ENCODE data around the gene CEP295NL.
"Not testable (repeated sequence)": the region's sequence is repeated elsewhere in the genome, so short reads cannot be mapped to it uniquely, and the experiment has no call there.

CEP295NL gene

GRCh38 chr17:78878261-78878660 is 24.7 kb downstream of the CEP295NL start:
- Histone ChIP-seq H3K27me3 (ENCODE audit: control insufficient read depth, insufficient read depth, low read length) (no peaks in the 10 kb centered on the region), H3K36me3 (ENCODE audit: control insufficient read depth, insufficient read depth, low read length) (no peaks in the 10 kb centered on the region), H3K4me3 (ENCODE audit: low read depth, low read length) (no peak overlapping the region), H3K9me3 (ENCODE audit: control insufficient read depth, low read length) (no peaks in the 10 kb centered on the region), H3K4me1 (peaks cover 24% of the 10 kb centered on the region), H2AFZ (no peak overlapping the region), H3K4me2 (ENCODE audit: low read length) (no peak overlapping the region), H3K79me2 (no peaks in the 10 kb centered on the region), H3K9ac (no peak overlapping the region), H3K27ac (no peak overlapping the region)
- no peak for TF ChIP-seq CTCF (IDR thresholded peaks at IDR 0.05)

GRCh38 chr17:78876954-78877517 is 26.0 kb downstream of the CEP295NL start:
- not testable (repeated sequence) for H3K9me3 ChIP-seq (ENCODE audit: control insufficient read depth, low read length); H3K27me3 ChIP-seq (ENCODE audit: control insufficient read depth, insufficient read depth, low read length); H3K36me3 ChIP-seq (ENCODE audit: control insufficient read depth, insufficient read depth, low read length); H3K9ac ChIP-seq; H2AFZ ChIP-seq; H3K4me2 ChIP-seq (ENCODE audit: low read length); H3K79me2 ChIP-seq; H3K4me3 ChIP-seq (ENCODE audit: low read depth, low read length); H3K27ac ChIP-seq
- H3K4me1 ChIP-seq, result peaks cover 20% of the 10 kb centered on the region

DNA sequence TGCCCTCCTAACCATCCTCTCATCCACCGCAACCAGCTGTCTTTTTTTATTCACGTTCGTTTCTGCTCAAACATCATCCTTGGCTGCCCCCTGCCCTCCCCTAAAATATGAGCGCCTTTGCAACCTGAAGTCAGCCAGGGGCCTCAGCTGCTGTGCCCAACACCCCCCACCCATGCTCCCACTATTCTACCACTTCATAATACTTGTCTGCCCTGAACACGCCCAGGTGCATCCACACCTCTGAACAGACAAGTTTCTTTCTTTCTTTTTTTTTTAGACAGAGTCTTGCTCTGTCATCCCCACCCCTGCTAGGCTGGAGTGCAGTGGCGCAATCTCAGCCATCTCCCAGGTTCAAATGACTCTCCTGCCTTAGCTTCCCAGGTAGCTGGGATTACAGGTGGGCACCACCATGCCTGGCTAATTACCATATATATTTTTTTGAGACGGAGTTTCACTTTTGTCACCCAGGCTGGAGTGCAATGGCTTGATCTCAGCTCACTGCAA is 26.9 kb downstream of the CEP295NL start:
- Histone ChIP-seq H3K79me2 (no peaks in the 10 kb centered on the region), H3K4me3 (ENCODE audit: low read depth, low read length) (no peak overlapping the region), H3K27ac (no peak overlapping the region), H3K9me3 (ENCODE audit: control insufficient read depth, low read length) (no peaks in the 10 kb centered on the region), H3K4me2 (ENCODE audit: low read length) (no peak overlapping the region), H3K9ac (no peak overlapping the region), H3K4me1 (peaks cover 20% of the 10 kb centered on the region), H3K36me3 (ENCODE audit: control insufficient read depth, insufficient read depth, low read length) (no peaks in the 10 kb centered on the region), H3K27me3 (ENCODE audit: control insufficient read depth, insufficient read depth, low read length) (no peaks in the 10 kb centered on the region), H2AFZ (no peak overlapping the region)
- no peak for TF ChIP-seq CTCF (IDR thresholded peaks at IDR 0.05)

DNA sequence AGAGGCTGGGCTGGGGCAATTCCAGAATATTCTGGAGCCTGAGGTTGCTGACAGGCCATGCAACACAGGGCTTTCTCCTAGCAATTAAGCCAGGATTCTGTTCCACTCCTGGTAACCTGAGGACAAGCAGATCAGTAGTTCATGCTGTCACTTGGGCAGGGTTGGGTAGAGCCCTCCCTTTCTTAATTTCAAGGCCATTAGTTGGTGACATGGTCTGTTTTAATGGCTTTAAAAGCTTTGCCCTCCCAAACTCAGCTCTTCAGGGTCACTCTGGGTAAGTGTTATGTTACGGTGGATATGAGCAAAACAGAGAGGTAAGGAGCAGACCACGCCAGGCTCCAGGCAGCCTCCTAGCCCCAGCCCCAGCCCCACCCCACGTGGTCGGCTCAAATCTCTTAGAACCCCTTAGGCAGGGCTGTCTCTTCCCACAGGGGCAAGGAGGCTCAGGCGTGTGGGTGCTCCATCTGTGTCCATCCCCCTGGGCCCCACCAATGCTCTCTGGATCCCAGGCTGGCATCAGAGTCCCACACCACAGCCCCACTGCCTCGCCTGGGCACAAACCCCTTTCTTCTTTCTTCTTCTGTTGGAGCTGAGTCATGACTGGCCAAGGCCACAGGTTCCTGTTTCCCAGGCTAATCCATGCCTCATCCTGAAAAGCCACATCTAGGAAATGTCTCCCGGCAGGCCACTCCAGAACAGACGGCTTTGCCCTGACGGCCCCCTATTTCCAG is 27.5 kb downstream of the CEP295NL start:
- H3K4me1 ChIP-seq, result peaks cover 20% of the 10 kb centered on the region
- no peak overlapping the region for H2AFZ ChIP-seq
- H3K9ac ChIP-seq, result no peak overlapping the region

More for the DNA sequence above, 27.5 kb downstream of the CEP295NL start:
- Histone ChIP-seq H3K27ac (no peak overlapping the region), H3K4me2 (ENCODE audit: low read length) (no peak overlapping the region), H3K79me2 (no peaks in the 10 kb centered on the region), H3K36me3 (ENCODE audit: control insufficient read depth, insufficient read depth, low read length) (no peaks in the 10 kb centered on the region), H3K9me3 (ENCODE audit: control insufficient read depth, low read length) (no peaks in the 10 kb centered on the region), H3K27me3 (ENCODE audit: control insufficient read depth, insufficient read depth, low read length) (no peaks in the 10 kb centered on the region), H3K4me3 (ENCODE audit: low read depth, low read length) (no peak overlapping the region)
- no peak for TF ChIP-seq CTCF (IDR thresholded peaks at IDR 0.05)

All from parathyroid adenoma (tissue), 2 donors.